SJSA1 (cell line): ENCODE results near the gene NFE2L1. TPM values are rescaled to one million over a fixed set of nuclear protein-coding genes. Genes with fewer than 3 reads are reported as not detected.
A peak's percentile ranks its signal among the peaks of the same experiment; 100 is the strongest.

Experiments used
- DNase-seq, 2 experiments: peaks; one replicate each; pipeline ENCODE4 v3.0.0-alpha.2; 2015 to 2020; ENCODE audit warnings: low spot score in 2 of 2, low read depth in 1 of 2
- H3K27ac ChIP-seq: fragments of 250-450 bp; sonication (Bioruptor Pico); 2 replicates; pipeline ENCODE4 v1.5.1; 2020; ENCODE audit warnings: mild to moderate bottlenecking, moderate library complexity
- H3K27me3 ChIP-seq: fragments of 250-450 bp; sonication (Bioruptor Pico); replicated peaks from 2 replicates; pipeline ENCODE4 v1.5.1; 2020; ENCODE audit warnings: mild to moderate bottlenecking, moderate library complexity
- H3K36me3 ChIP-seq: fragments of 250-450 bp; sonication (Bioruptor Pico); 2 replicates; pipeline ENCODE4 v1.5.1; 2020; ENCODE audit warnings: mild to moderate bottlenecking
- H3K4me1 ChIP-seq: fragments of 250-450 bp; sonication (Bioruptor Pico); replicated peaks from 2 replicates; pipeline ENCODE4 v1.6.1; 2021; ENCODE audit warnings: mild to moderate bottlenecking
- H3K4me3 ChIP-seq: fragments of 250-450 bp; sonication (Bioruptor Pico); 2 replicates; pipeline ENCODE4 v1.5.1; 2020; ENCODE audit warnings: mild to moderate bottlenecking
- H3K9me3 ChIP-seq: fragments of 250-450 bp; sonication (Bioruptor Pico); replicated peaks from 2 replicates; pipeline ENCODE4 v1.5.1; 2020; ENCODE audit warnings: mild to moderate bottlenecking
- total RNA-seq: library from RNA; depleted of rRNA; stranded (reverse); fragments of >200 nt; shearing (Covaris generic); gene quantifications from 2 replicates; pipeline ENCODE4 v1.2.3, GENCODE V29; 2014; rRNA removed

Gene NFE2L1
- total RNA-seq, 1 experiment from 2014 or later: 61.8 TPM

- Histone ChIP-seq H3K36me3 (0 out of 2 replicates have a peak, but pooled peaks cover 5% of the 10 kb centered on the region), H3K9me3 (no peaks in the 10 kb centered on the region; the same call in 1 of the 2 replicates), H3K27ac (0 out of 2 replicates have a peak overlapping the region, but pooled peaks have one; percentile 7)
Observed at GRCh38 chr17:48106802-48107136, 58.6 kb downstream of the NFE2L1 start.

GRCh38 chr17:48107137-48108055 lies 59.2 kb downstream of the NFE2L1 start, which contains the start of gene SNX11:
Gene SNX11 (plus strand): TSS chr17:48107766. CDS start chr17:48112044, 4,278 bp downstream.
- Histone ChIP-seq H3K4me1 (peaks cover 12% of the 10 kb centered on the region), H3K4me3 (peak within 1 kb of the TSS; percentile 91), H3K27ac (peak within 1 kb of the TSS; percentile 40), H3K36me3 (0 out of 2 replicates have a peak, but pooled peaks cover 11% of the 10 kb centered on the region), H3K9me3 (no peaks in the 10 kb centered on the region; the same call in 1 of the 2 replicates), H3K27me3 (no peaks in the 10 kb centered on the region)
- DNase-seq: peak; percentile 92 to 93

More at GRCh38 chr17:48106802-48107136, 58.6 kb downstream of the NFE2L1 start:
- Histone ChIP-seq H3K27me3 (no peaks in the 10 kb centered on the region), H3K4me1 (peaks cover 12% of the 10 kb centered on the region), H3K4me3 (peak overlapping the region; percentile 91)
- no peak for DNase-seq

GRCh38 chr17:48110761-48111160 lies 62.6 kb downstream of the NFE2L1 start:
- no peak for DNase-seq
- Histone ChIP-seq H3K9me3 (no peaks in the 10 kb centered on the region), H3K27me3 (no peaks in the 10 kb centered on the region), H3K27ac (no peak overlapping the region), H3K4me3 (no peak overlapping the region), H3K36me3 (peaks cover 31% of the 10 kb centered on the region), H3K4me1 (peaks cover 12% of the 10 kb centered on the region)

Other genes with a start within 250 kb of the NFE2L1 start
- gene OSBPL7, start 226.6 kb upstream of the NFE2L1 start, total RNA-seq: 6.2 and 6.4 TPM in 2 replicates
- 27.3 and 54.7 TPM in 2 replicates for gene MRPL10, start 216.8 kb upstream of the NFE2L1 start, total RNA-seq
- gene LRRC46, start 216.7 kb upstream of the NFE2L1 start, total RNA-seq: not detected in 2 replicates
- 39.5 and 41.1 TPM in 2 replicates for gene SCRN2, start 207.1 kb upstream of the NFE2L1 start, total RNA-seq
- not detected in 2 replicates for gene SP6, start 197.2 kb upstream of the NFE2L1 start, total RNA-seq
- gene SP2, start 152.1 kb upstream of the NFE2L1 start, total RNA-seq: 1.8 and 2.1 TPM in 2 replicates
- gene PNPO, start 106.8 kb upstream of the NFE2L1 start, total RNA-seq: 34.3 and 94.6 TPM in 2 replicates
- not detected in 2 replicates for gene PRR15L, start 90.5 kb upstream of the NFE2L1 start, total RNA-seq
- gene CDK5RAP3, start 77.2 kb upstream of the NFE2L1 start, total RNA-seq: 89.5 and 94.9 TPM in 2 replicates
- 21.1 and 45.2 TPM in 2 replicates for gene COPZ2, start 10.6 kb upstream of the NFE2L1 start, total RNA-seq
- gene CBX1, start 53.1 kb downstream of the NFE2L1 start, total RNA-seq: 111 and 149 TPM in 2 replicates
- 13.3 and 16.4 TPM in 2 replicates for gene SNX11, start 59.4 kb downstream of the NFE2L1 start, total RNA-seq